Gastroesophageal sphincter (tissue), 4 donors: ENCODE results near the gene FYN. TPM values are rescaled to one million over a fixed set of nuclear protein-coding genes. Genes with fewer than 3 reads are reported as not detected.

ENCODE experiments used
- ATAC-seq: fragments of 150-250 bp; one replicate; pipeline ENCODE4 v1.9.1; 2016; ENCODE audit warnings: mild to moderate bottlenecking, moderate library complexity
- H3K27ac ChIP-seq, 4 donors: fragments of 200-600 bp; sonication (generic) in 3 of 4; 1 replicate in 3 of 4; 2 replicates in 1 of 4; pipeline ENCODE4 v1.5.1; 2016 to 2019
- H3K27me3 ChIP-seq: fragments of 200-600 bp; sonication (generic); one replicate; pipeline ENCODE4 v1.5.1; 2019
- H3K36me3 ChIP-seq, 2 donors: fragments of 200-600 bp; sonication (generic); one replicate each; pipeline ENCODE4 v1.5.1; 2019; ENCODE audit warnings: control low read depth in 1 of 2
- H3K4me1 ChIP-seq, 3 donors: fragments of 200-600 bp; sonication (generic); 1 replicate in 2 of 3; 2 replicates in 1 of 3; pipeline ENCODE4 v1.5.1; 2016 to 2019; ENCODE audit warnings: control low read depth in 2 of 3
- H3K4me3 ChIP-seq, 2 donors: fragments of 200-600 bp; sonication (generic); one replicate each; pipeline ENCODE4 v1.5.1; 2019; ENCODE audit warnings: mild to moderate bottlenecking in 1 of 2, moderate library complexity in 1 of 2
- H3K9me3 ChIP-seq, 3 donors: fragments of 200-600 bp; sonication (generic); one replicate each; pipeline ENCODE4 v1.5.1; 2017 to 2019; ENCODE audit warnings: control low read depth in 2 of 3
- CTCF ChIP-seq, 4 experiments: fragments of 200-600 bp in 2 of 4; fragments of 450-650 bp in 2 of 4; sonication (generic) in 1 of 4; IDR thresholded peaks; one replicate each; pipeline ENCODE4 v1.5.1; 2017 to 2019; ENCODE audit warnings: antibody characterized with exemption in 4 of 4, mild to moderate bottlenecking in 2 of 4, moderate library complexity in 2 of 4
- EP300 ChIP-seq: sonication (generic); formaldehyde crosslinking; IDR thresholded peaks from one replicate; pipeline ENCODE4 v1.6.1; 2017; ENCODE audit warnings: antibody characterized with exemption, mild to moderate bottlenecking
- POLR2A ChIP-seq, 2 donors: fragments of 450-650 bp; IDR thresholded peaks; one replicate each; pipeline ENCODE4 v1.6.1; 2017; ENCODE audit warnings: antibody characterized with exemption in 2 of 2, mild to moderate bottlenecking in 2 of 2, moderate library complexity in 1 of 2
- POLR2AphosphoS5 ChIP-seq: sonication (generic); formaldehyde crosslinking; IDR thresholded peaks from one replicate; pipeline ENCODE4 v1.6.1; 2017; ENCODE audit warnings: antibody characterized with exemption
- WGBS, 2 donors: methylation state at CpG; one replicate each; pipeline ENCODE4 v1.1.5; 2018; ENCODE audit warnings: low coverage in 1 of 2; 5-methylcytosine and 5-hydroxymethylcytosine counted together
- total RNA-seq, 4 donors: library from RNA; depleted of rRNA; stranded (reverse); fragments of >200 nt; gene quantifications; one replicate each; pipeline ENCODE4 v1.1.0, GENCODE V29; 2016

FYN gene
- total RNA-seq, 4 donors from 2014 or later: 58.6 to 101 (median 69.9) TPM

- whole genome bisulfite sequencing, 2 donors: 46 to 62% methylated on average over 5 of the region's 5 CpGs
- H3K27ac ChIP-seq: peak overlapping the region in 3 of 4 donors; percentile 29 to 57 (median 55)
- no peak for ATAC-seq
- H3K4me1 ChIP-seq: peaks cover 0 to 59% (median 7%) of the 10 kb centered on the region in 3 donors
- H3K36me3 ChIP-seq: no peaks in the 10 kb centered on the region
- no peak for TF ChIP-seq POLR2AphosphoS5
- H3K9me3 ChIP-seq: no peaks in the 10 kb centered on the region
- no peaks in the 10 kb centered on the region for H3K27me3 ChIP-seq
- H3K4me3 ChIP-seq: no peak overlapping the region
These were observed 69.4 kb downstream of the FYN start for GRCh38 chr6:111803804-111804203.

GRCh38 chr6:111803371-111803770, 69.9 kb downstream of the FYN start:
- ATAC-seq: no peak
- H3K4me3 ChIP-seq: no peak overlapping the region
- TF ChIP-seq POLR2AphosphoS5 (no peak), POLR2A (IDR thresholded peaks at IDR 0.05) (no peak), EP300 (no peak), CTCF (IDR thresholded peaks at IDR 0.05) (no peak)
- no peaks in the 10 kb centered on the region for H3K27me3 ChIP-seq
- no peaks in the 10 kb centered on the region for H3K9me3 ChIP-seq
- 67 to 86% methylated on average over 1 of the region's 1 CpG for WGBS, 2 donors
- H3K4me1 ChIP-seq: peaks cover 0 to 63% (median 7%) of the 10 kb centered on the region in 3 donors
- peak overlapping the region in 3 of 4 donors; percentile 29 to 57 (median 55) for H3K27ac ChIP-seq
- H3K36me3 ChIP-seq: no peaks in the 10 kb centered on the region

- Histone ChIP-seq H3K4me1 (peaks cover 0 to 64% (median 7%) of the 10 kb centered on the region in 3 donors), H3K27ac (peak overlapping the region in 2 of 4 donors; percentile 48 to 57), H3K36me3 (no peaks in the 10 kb centered on the region), H3K9me3 (no peaks in the 10 kb centered on the region), H3K4me3 (no peak overlapping the region), H3K27me3 (no peaks in the 10 kb centered on the region)
- no peak for TF ChIP-seq CTCF (IDR thresholded peaks at IDR 0.05)
- WGBS, 2 donors: 66 to 87% methylated on average over 2 of the region's 2 CpGs
- no peak for ATAC-seq
These were observed 70.4 kb downstream of the FYN start for GRCh38 chr6:111802720-111803330.

GRCh38 chr6:111802015-111802414, 71.2 kb downstream of the FYN start:
- peaks cover 0 to 64% (median 7%) of the 10 kb centered on the region in 3 donors for H3K4me1 ChIP-seq

GRCh38 chr6:111800821-111801220, 72.4 kb downstream of the FYN start:
- no peaks in the 10 kb centered on the region for H3K36me3 ChIP-seq
- TF ChIP-seq CTCF (IDR thresholded peaks at IDR 0.05) (no peak), POLR2A (IDR thresholded peaks at IDR 0.05) (no peak), EP300 (no peak), POLR2AphosphoS5 (no peak)
- WGBS, 2 donors: 50 to 100% methylated on average over 1 to 4 of the region's 4 CpGs
- peaks cover 0 to 56% (median 7%) of the 10 kb centered on the region in 3 donors for H3K4me1 ChIP-seq
- no peak overlapping the region for H3K27ac ChIP-seq
- H3K4me3 ChIP-seq: no peak overlapping the region
- H3K27me3 ChIP-seq: no peaks in the 10 kb centered on the region
- H3K9me3 ChIP-seq: no peaks in the 10 kb centered on the region
- ATAC-seq: no peak

More at GRCh38 chr6:111802015-111802414, 71.2 kb downstream of the FYN start:
- Histone ChIP-seq H3K9me3 (no peaks in the 10 kb centered on the region), H3K27me3 (no peaks in the 10 kb centered on the region), H3K27ac (no peak overlapping the region), H3K36me3 (no peaks in the 10 kb centered on the region), H3K4me3 (no peak overlapping the region)
- TF ChIP-seq POLR2AphosphoS5 (no peak), CTCF (IDR thresholded peaks at IDR 0.05) (no peak), POLR2A (IDR thresholded peaks at IDR 0.05) (no peak), EP300 (no peak)
- no peak for ATAC-seq
